C4-2B (cell line): ENCODE data around the gene SMIM27.

Experiments used
- CTCF ChIP-seq: fragments of 450-650 bp; conservative IDR thresholded peaks from 2 replicates; pipeline ENCODE4 v1.5.1; 2017; ENCODE audit warnings: mild to moderate bottlenecking
- ZFX ChIP-seq: fragments of 450-650 bp; IDR thresholded peaks from 2 replicates; pipeline ENCODE4 v1.6.1; 2017

GRCh38 chr9:32574858-32575257 is 22.7 kb downstream of the SMIM27 start:
- TF ChIP-seq CTCF: peak; percentile 13
- TF ChIP-seq ZFX: no peak
